ENCODE data around the gene BCKDHB. TPM values are rescaled to one million over a fixed set of nuclear protein-coding genes. Genes with fewer than 3 reads are reported as not detected.

BCKDHB gene
- total RNA-seq, 3 donors from 2014 or later (not counting 1 experiment from before 2014, with no cell fraction given): 11.1 to 13.7 (median 12.8) TPM

DNA sequence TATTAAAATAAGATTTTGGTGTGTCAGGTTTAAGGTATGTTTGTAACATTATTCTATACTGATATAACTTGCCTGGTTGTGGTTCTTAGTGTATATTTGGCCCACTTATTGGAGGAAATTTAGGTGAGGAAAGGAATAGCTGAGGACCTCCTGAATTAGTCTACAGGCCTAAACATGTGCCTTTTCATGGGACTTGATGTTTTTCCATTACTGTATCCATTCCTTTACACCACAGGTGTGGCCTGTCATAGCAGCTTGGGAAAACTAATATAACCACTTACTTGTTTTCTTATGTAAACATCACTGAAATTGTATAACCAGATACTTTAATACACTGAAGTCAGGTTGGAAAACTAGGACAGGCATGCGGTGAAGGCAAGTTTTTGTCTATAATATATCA is 27.6 kb downstream of the BCKDHB start:
- Histone ChIP-seq H3K27me3 (ENCODE audit: control insufficient read depth, insufficient read depth, low read length) (no peaks in the 10 kb centered on the region), H3K4me3 (ENCODE audit: low read length) (no peak overlapping the region), H3K4me1 (ENCODE audit: control insufficient read depth, insufficient read depth, low read length) (no peaks in the 10 kb centered on the region), H3K9me3 (ENCODE audit: control insufficient read depth, insufficient read depth, low read length) (no peaks in the 10 kb centered on the region), H3K27ac (ENCODE audit: low read length) (no peak overlapping the region), H3K36me3 (ENCODE audit: control insufficient read depth, insufficient read depth, low read length) (peaks cover 6% of the 10 kb centered on the region)
- DNase-seq: no peak
- WGBS (ENCODE audit: insufficient coverage): 100% methylated on average over 1 of the region's 1 CpG
- Mint-ChIP-seq H3K27ac (no peak overlapping the region), H3K36me3 (peaks cover 6% of the 10 kb centered on the region), H3K4me3 (no peak overlapping the region), H3K4me1 (no peaks in the 10 kb centered on the region), H3K9me3 (no peaks in the 10 kb centered on the region), H3K27me3 (ENCODE audit: low read depth in 2 of 2) (no peaks in the 10 kb centered on the region)
- TF ChIP-seq, protein P1, sequence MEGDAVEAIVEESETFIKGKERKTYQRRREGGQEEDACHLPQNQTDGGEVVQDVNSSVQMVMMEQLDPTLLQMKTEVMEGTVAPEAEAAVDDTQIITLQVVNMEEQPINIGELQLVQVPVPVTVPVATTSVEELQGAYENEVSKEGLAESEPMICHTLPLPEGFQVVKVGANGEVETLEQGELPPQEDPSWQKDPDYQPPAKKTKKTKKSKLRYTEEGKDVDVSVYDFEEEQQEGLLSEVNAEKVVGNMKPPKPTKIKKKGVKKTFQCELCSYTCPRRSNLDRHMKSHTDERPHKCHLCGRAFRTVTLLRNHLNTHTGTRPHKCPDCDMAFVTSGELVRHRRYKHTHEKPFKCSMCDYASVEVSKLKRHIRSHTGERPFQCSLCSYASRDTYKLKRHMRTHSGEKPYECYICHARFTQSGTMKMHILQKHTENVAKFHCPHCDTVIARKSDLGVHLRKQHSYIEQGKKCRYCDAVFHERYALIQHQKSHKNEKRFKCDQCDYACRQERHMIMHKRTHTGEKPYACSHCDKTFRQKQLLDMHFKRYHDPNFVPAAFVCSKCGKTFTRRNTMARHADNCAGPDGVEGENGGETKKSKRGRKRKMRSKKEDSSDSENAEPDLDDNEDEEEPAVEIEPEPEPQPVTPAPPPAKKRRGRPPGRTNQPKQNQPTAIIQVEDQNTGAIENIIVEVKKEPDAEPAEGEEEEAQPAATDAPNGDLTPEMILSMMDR (IDR thresholded peaks at IDR 0.05): no peak
- intact Hi-C loops (cut with micrococcal nuclease): no loop called here
- no peak for ATAC-seq

GRCh38 chr6:80142586-80142985 is 36.1 kb downstream of the BCKDHB start:
- Mint-ChIP-seq H3K9me3 (no peaks in the 10 kb centered on the region), H3K27ac (no peak overlapping the region), H3K36me3 (no peaks in the 10 kb centered on the region), H3K4me1 (peaks cover 0 to 17% of the 10 kb centered on the region in 2 donors), H3K27me3 (ENCODE audit: low read depth in 2 of 2) (no peaks in the 10 kb centered on the region), H3K4me3 (no peak overlapping the region)
- Histone ChIP-seq H3K4me1 (ENCODE audit: control insufficient read depth, insufficient read depth, low read length) (no peaks in the 10 kb centered on the region), H3K4me3 (ENCODE audit: low read length) (no peak overlapping the region), H3K27ac (ENCODE audit: low read length) (no peak overlapping the region), H3K9me3 (ENCODE audit: control insufficient read depth, insufficient read depth, low read length) (no peaks in the 10 kb centered on the region), H3K36me3 (ENCODE audit: control insufficient read depth, insufficient read depth, low read length) (no peaks in the 10 kb centered on the region), H3K27me3 (ENCODE audit: control insufficient read depth, insufficient read depth, low read length) (no peaks in the 10 kb centered on the region)
- no peak for ATAC-seq
- no peak for DNase-seq
- intact Hi-C loops (cut with micrococcal nuclease): no loop called here
- TF ChIP-seq, protein P1 (IDR thresholded peaks at IDR 0.05): no peak
- WGBS (ENCODE audit: insufficient coverage): 100% methylated on average over 1 of the region's 1 CpG

GRCh38 chr6:80143419-80143937 is 37.0 kb downstream of the BCKDHB start:
- Histone ChIP-seq H3K27me3 (ENCODE audit: control insufficient read depth, insufficient read depth, low read length) (no peaks in the 10 kb centered on the region), H3K4me3 (ENCODE audit: low read length) (no peak overlapping the region), H3K4me1 (ENCODE audit: control insufficient read depth, insufficient read depth, low read length) (no peaks in the 10 kb centered on the region), H3K27ac (ENCODE audit: low read length) (no peak overlapping the region), H3K36me3 (ENCODE audit: control insufficient read depth, insufficient read depth, low read length) (no peaks in the 10 kb centered on the region), H3K9me3 (ENCODE audit: control insufficient read depth, insufficient read depth, low read length) (no peaks in the 10 kb centered on the region)
- intact Hi-C loops (cut with micrococcal nuclease): no loop called here
- no peak for DNase-seq
- no peak for ATAC-seq
- TF ChIP-seq, protein P1 (IDR thresholded peaks at IDR 0.05): no peak
- H3K36me3 Mint-ChIP-seq: no peaks in the 10 kb centered on the region
- H3K4me1 Mint-ChIP-seq: peaks cover 0 to 17% of the 10 kb centered on the region in 2 donors
- H3K27ac Mint-ChIP-seq: no peak overlapping the region
- H3K9me3 Mint-ChIP-seq: no peaks in the 10 kb centered on the region
- H3K4me3 Mint-ChIP-seq: no peak overlapping the region
- no peaks in the 10 kb centered on the region for H3K27me3 Mint-ChIP-seq (ENCODE audit: low read depth in 2 of 2)
- WGBS (ENCODE audit: insufficient coverage): 82% methylated on average over 2 of the region's 3 CpGs

DNA sequence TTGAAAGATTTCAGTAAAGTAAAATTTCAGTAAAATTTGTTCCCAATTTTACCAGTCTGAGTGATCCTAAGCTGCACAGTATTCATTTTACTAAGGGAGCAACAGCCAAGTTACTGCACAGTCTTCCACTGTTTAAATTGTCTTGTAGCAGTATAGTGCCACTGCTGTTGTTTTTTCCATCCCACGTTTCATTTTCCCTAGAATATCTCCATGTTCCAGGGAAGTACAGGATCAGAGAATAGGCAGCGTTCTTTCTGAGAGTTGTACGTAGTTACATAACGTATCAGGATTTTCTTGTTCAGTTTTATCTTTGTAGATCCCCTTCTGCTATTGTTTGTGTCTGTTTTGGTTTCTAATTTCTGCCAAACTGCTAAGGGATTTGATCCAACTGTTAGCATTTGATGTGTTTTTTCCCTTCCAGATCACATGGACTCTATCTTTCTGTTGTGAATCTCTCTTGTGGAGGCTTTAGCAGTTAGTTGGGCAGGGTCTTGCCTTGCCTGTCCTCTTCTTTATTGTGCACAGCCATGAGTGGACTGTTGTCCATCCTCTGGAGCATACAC is 38.4 kb downstream of the BCKDHB start:
- Mint-ChIP-seq H3K27ac (no peak overlapping the region), H3K4me1 (peaks cover 0 to 17% of the 10 kb centered on the region in 2 donors), H3K4me3 (no peak overlapping the region), H3K36me3 (no peaks in the 10 kb centered on the region), H3K27me3 (ENCODE audit: low read depth in 2 of 2) (no peaks in the 10 kb centered on the region), H3K9me3 (no peaks in the 10 kb centered on the region)
- H3K4me1 ChIP-seq (ENCODE audit: control insufficient read depth, insufficient read depth, low read length): no peaks in the 10 kb centered on the region
- no peak overlapping the region for H3K27ac ChIP-seq (ENCODE audit: low read length)
- TF ChIP-seq, protein P1 (IDR thresholded peaks at IDR 0.05): no peak
- no peaks in the 10 kb centered on the region for H3K9me3 ChIP-seq (ENCODE audit: control insufficient read depth, insufficient read depth, low read length)
- DNase-seq (no peak), ATAC-seq (no peak)
- no peaks in the 10 kb centered on the region for H3K27me3 ChIP-seq (ENCODE audit: control insufficient read depth, insufficient read depth, low read length)
- no peaks in the 10 kb centered on the region for H3K36me3 ChIP-seq (ENCODE audit: control insufficient read depth, insufficient read depth, low read length)
- intact Hi-C loops (cut with micrococcal nuclease): no loop called here
- 93% methylated on average over 4 of the region's 4 CpGs for WGBS (ENCODE audit: insufficient coverage)
- H3K4me3 ChIP-seq (ENCODE audit: low read length): no peak overlapping the region
